ENCODE data around the gene CHML.

DNA sequence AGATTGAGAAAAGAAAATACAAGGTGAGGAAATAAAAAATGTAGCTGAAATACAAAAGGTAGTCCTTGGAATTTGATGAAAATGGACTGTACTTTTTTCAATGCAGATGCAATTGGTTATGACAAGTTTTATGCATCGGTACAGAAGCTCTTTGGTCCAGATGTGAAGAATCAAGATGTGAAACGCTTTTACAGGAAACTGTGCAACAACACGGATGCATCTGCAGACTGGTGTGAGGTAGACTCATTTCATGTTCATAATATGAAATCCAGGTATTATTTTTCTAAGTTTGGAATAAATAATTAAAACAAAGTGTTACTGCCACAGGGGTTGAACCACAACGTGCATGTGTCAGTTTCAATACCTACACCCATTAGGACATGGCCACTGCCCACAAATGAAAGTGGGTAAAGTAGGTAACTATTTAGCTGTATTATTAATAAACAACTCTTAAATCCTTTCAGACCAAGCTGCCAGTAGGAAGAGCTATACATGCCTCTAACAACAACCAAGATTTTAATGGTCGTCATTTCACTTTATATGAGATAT, 20.3 kb upstream of the CHML start:
- TF ChIP-seq, protein P1, sequence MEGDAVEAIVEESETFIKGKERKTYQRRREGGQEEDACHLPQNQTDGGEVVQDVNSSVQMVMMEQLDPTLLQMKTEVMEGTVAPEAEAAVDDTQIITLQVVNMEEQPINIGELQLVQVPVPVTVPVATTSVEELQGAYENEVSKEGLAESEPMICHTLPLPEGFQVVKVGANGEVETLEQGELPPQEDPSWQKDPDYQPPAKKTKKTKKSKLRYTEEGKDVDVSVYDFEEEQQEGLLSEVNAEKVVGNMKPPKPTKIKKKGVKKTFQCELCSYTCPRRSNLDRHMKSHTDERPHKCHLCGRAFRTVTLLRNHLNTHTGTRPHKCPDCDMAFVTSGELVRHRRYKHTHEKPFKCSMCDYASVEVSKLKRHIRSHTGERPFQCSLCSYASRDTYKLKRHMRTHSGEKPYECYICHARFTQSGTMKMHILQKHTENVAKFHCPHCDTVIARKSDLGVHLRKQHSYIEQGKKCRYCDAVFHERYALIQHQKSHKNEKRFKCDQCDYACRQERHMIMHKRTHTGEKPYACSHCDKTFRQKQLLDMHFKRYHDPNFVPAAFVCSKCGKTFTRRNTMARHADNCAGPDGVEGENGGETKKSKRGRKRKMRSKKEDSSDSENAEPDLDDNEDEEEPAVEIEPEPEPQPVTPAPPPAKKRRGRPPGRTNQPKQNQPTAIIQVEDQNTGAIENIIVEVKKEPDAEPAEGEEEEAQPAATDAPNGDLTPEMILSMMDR (IDR thresholded peaks at IDR 0.05), result no peak
- TF ChIP-seq POLR2A (IDR thresholded peaks at IDR 0.05), result no peak
